SK-N-MC (cell line): ENCODE results near the gene HYI.
"Not testable (repeated sequence)": the region's sequence is repeated elsewhere in the genome, so short reads cannot be mapped to it uniquely, and the experiment has no call there.

ENCODE experiments used
- EZH2 ChIP-seq: fragments of 200-600 bp; sonication (generic); IDR thresholded peaks from one replicate; pipeline ENCODE4 v1.6.1; 2017; ENCODE audit warnings: antibody characterized with exemption
- FOXP2 ChIP-seq: optimal IDR thresholded peaks from 2 replicates; pipeline ENCODE3; 2011; ENCODE audit warnings: mild to moderate bottlenecking, moderate library complexity; ENCODE audit not compliant: insufficient read depth; ENCODE audit errors: extremely low read length, control extremely low read depth
- POLR2AphosphoS5 ChIP-seq: IDR thresholded peaks from 2 replicates; pipeline ENCODE4 v1.6.1; 2012; ENCODE audit warnings: mild to moderate bottlenecking, low read depth, low read length, borderline replicate concordance

GRCh38 chr1:43501806-43502205, 48.1 kb upstream of the HYI start:
- not testable (repeated sequence) for TF ChIP-seq POLR2AphosphoS5, EZH2, FOXP2
